Fibroblast of lung (primary cell): ENCODE measurements around the gene DCLK2.

Experiments
- EZH2 ChIP-seq: IDR thresholded peaks from 2 replicates; pipeline ENCODE4 v1.5.1; 2012; ENCODE audit warnings: low read length, control low read depth, mild to moderate bottlenecking; ENCODE audit errors: missing control alignments
- TF ChIP-seq, protein P1 (sequence below), 2 donors: IDR thresholded peaks in 1 of 2; conservative IDR thresholded peaks in 1 of 2; 1 replicate in 1 of 2; 2 replicates in 1 of 2; pipeline ENCODE4 v1.5.1; 2011 to 2012; ENCODE audit warnings: low read length in 2 of 2, control low read depth in 1 of 2, inconsistent platforms in 1 of 2, low read depth in 1 of 2, mild to moderate bottlenecking in 1 of 2

DNA sequence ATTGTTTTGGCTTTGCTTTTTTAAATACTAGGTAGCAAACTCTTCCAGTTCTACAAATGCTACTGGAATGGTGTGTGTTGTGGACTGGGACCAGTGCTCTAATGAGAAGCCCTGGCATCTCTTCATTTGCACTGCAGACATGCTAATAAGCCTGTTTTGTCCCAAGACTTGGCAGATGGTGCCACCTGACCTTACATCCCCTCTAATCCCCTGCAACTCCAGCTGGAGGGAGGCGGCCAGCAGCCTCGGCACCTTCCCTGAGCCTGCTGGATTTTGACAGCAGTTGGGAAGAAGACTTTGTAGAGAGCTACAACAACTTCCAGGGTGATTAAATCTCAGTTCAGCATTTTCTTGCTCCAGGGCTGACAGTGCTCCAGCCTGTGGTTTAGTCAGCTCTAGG, 200.0 kb downstream of the DCLK2 start:
- TF ChIP-seq, protein P1, sequence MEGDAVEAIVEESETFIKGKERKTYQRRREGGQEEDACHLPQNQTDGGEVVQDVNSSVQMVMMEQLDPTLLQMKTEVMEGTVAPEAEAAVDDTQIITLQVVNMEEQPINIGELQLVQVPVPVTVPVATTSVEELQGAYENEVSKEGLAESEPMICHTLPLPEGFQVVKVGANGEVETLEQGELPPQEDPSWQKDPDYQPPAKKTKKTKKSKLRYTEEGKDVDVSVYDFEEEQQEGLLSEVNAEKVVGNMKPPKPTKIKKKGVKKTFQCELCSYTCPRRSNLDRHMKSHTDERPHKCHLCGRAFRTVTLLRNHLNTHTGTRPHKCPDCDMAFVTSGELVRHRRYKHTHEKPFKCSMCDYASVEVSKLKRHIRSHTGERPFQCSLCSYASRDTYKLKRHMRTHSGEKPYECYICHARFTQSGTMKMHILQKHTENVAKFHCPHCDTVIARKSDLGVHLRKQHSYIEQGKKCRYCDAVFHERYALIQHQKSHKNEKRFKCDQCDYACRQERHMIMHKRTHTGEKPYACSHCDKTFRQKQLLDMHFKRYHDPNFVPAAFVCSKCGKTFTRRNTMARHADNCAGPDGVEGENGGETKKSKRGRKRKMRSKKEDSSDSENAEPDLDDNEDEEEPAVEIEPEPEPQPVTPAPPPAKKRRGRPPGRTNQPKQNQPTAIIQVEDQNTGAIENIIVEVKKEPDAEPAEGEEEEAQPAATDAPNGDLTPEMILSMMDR (conservative IDR thresholded peaks at IDR 0.05 in 1 of 2, IDR thresholded peaks at IDR 0.05 in 1 of 2; ENCODE audit: low read depth in 1 of 2, low read length in 2 of 2) = no peak
- no peak for TF ChIP-seq EZH2
